T47D (cell line): ENCODE results near the gene UNC119.

Experiments used
- DNase-seq, 2 experiments: peaks; one replicate each; pipeline versions ENCODE4 v3.0.0 to v3.0.0-alpha.2; 2011 to 2012; ENCODE audit warnings: low read depth in 1 of 2, low spot score in 1 of 2
- JUND ChIP-seq: IDR thresholded peaks from 2 replicates; pipeline ENCODE4 v1.6.1; 2012; ENCODE audit warnings: low read depth
- in situ Hi-C: cut with HindIII; loops from 2 replicates; pipeline ENCODE4 v1.10.0; 2016; ENCODE audit warnings: low sequenced_read_pairs, low pct_unique_long_range_greater_than_20kb

Gene UNC119

DNA sequence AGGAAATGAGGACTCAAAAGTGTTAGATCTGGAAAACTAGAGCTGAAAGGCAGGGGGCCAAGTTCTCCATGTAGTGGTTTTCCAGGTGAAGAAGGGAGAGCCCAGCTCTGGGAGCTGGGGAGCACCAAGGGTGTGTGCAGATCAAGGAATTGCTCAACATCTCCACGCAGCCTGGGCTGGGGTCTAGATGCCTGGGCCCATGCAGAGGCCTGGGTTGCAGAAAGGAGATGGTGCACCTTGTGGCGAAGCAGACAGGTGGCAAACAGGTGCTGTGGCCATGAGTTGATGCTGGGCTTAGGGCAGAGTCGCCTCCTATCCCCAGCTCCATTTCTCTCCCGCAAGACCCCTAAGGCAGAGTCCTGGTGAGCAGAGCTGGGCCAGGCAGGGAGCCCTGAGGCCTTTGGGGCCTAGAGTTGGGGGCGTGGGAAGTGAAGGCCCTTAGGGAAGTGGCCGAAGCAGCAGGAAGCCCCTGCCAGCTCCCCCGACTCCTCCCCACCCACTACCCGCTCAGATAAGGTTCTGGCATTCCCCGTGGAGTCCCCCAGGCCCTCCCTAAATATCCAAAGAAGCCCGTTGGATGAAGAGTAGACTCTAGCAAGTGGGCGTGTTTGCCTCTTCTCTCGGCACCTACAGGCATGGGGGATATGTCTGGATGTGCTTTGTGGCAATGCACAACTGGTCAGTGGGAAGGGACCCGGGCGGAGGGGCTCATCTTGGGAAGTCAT is 45.5 kb downstream of the UNC119 start:
- TF ChIP-seq JUND = no peak
- no peak for DNase-seq
- in situ Hi-C loops = no loop called here

DNA sequence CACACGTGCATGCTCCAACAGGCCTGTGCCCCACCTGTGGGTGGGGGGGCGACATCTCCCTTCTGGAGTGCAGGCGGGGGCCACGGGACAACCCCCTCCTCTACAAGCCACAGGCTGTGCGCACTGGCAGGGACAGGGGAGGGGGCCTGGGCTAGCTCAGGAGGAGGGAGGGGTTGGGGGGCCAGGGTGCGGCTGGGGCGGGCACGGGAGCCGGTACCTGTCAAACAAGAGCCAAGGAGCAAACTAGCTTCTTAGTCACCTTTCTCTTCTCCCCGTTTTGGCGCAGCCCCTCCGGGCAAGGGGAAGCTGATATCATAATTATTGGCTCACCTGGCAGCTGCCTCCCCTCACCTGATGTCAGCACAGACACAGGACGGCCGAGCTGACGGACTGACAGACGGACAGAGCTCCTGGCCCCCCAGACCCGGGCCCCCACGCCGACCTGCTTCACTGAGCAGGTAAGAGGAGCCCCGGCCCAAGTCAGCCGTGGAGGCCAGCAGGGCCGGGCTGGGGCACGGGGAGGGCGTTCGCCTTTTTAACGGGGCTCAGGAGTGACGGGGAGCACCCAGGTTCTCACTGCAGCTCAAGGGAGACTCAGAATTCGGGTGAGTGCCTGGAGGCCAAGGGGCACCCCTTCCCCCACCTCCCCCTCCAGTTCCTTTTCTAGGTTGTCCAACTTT is 46.3 kb downstream of the UNC119 start, which contains the start of gene FOXN1:
Gene FOXN1, plus strand, starts transcription at position 363 of the 680 bp plus-strand sequence. CDS start 17,622 bp downstream, outside the sequence.
- in situ Hi-C loops = no loop called here

DNA sequence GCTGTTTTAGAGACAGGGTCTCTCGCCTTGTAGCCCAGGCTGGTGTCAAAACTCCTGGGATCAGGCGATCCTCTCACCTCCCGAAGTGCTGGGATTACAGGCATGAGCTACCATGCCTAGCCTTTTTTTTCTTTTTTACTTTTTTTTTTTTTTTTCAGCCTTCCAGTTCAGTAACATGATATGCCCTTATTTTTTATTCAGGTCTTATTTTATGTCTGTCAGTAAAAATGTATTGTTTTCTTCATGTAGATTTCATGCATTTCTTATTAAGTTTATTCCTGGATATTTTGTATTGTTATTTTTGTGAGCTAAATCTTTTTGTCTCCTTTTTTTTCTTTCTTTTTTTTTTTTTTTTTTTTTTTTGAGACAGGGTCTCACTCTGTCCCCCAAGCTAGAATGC is 49.0 kb downstream of the UNC119 start:
- no peak for DNase-seq
- in situ Hi-C loops = no loop called here
- no peak for TF ChIP-seq JUND

More for the DNA sequence above, 46.3 kb downstream of the UNC119 start, which contains the start of gene FOXN1:
- no peak for DNase-seq
- TF ChIP-seq JUND = no peak

DNA sequence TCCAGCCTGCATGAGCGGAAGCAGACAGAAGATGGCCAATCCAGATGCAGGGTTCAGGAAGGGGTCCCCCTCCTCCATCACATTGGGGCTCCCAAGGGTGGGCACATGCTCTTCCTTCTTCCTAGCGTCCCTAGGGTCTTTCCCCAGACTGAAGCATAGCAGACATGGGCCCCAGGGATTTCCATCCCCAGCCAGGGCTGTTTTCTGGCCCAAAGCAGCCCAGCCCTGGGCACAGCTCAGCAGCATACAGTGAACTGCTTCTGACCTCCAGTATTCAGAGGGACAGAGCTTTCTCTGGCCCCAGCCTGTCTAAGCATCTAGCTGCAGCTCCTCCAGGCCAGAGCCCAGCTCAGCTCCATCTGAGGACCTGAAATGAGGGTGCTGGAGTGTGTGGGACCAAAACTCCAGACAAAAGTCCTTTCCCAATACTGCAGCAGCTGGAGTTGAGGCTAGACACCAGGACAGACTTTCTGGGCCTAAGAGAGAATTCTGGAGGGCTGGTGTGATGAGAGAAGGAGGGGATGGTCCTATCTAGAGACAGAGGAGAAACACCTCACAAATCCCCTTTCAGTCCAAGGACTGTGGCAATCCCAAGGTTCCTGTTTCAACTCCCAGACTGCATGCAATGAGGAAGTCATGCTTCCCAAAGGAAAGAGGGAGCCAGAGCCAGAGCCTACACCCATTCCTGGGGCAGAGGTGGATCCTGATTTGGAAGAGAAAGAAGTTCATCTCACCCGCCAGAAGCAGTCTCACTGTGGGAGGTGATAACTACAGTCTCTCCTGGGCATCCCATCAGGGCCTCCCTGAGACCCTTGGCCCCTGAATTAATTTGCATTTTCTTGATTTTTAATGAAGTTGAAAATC is 50.8 kb downstream of the UNC119 start:
- in situ Hi-C loops = no loop called here
- TF ChIP-seq JUND = no peak

DNA sequence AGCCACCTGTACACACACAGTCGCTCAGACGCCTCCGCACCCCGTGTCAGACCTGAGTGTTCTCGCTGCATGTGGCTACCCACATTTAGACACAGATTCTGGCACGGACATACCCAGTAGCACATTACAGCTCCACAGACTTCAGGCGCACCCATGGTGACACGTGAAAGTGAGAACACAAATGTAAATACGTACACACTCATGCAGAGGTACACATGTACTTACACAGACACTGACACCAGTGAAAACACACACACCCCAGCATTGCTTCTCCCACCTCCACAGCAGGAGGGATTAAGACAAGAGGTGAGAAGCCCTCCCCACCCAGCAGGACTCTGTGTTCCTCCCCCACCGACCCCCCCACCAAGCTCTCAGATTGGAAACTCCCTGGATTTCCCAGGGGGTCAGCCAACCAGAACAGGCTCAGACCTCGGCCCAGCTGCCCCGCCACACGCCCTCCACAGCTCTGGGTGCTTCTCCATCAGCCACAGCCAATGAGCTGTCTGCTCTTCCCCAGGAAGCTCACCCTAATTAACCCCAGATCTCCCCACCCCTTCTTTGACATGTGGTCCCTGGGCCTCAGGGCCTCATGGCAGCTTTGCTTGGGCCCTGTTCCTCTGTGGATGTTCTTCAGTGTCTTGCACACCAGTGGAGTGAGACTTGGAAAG is 51.6 kb downstream of the UNC119 start:
- TF ChIP-seq JUND = no peak
- in situ Hi-C loops = no loop called here
- DNase-seq = no peak

More for the DNA sequence above, 50.8 kb downstream of the UNC119 start:
- no peak for DNase-seq

DNA sequence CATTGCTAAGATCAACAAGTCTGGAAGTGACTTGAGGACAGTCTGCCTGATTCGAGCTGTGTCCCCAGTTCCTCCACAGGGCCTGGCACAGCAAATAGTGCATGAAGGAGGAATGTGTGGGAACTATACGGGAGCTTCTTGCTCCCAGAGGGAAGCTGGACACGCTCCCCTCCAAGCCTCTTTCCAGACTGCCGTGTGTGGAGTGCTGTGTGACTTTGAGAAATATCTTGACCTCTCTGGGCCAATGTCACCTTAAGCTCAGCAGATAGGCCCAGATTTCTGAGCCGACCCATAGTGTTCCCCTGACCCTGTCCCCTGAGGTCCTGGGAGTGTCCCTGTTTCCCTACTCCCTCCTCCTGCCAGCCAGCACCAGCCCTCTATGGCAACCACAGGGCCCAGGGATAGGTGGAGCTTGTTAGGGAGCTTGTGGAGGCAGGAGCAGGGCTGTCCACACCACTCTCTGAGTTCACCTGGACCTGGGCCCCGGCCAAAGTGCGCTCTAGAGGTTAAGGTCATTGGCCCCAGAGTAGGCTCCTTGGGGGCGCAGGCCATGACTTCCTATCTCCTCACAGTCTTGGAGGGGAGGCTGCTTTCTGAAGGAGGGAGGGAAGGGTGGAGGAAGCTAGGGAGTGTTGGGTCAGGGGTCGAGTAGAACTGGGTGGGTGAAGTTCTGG is 52.6 kb downstream of the UNC119 start:
- no peak for DNase-seq
- in situ Hi-C loops = no loop called here
- no peak for TF ChIP-seq JUND

DNA sequence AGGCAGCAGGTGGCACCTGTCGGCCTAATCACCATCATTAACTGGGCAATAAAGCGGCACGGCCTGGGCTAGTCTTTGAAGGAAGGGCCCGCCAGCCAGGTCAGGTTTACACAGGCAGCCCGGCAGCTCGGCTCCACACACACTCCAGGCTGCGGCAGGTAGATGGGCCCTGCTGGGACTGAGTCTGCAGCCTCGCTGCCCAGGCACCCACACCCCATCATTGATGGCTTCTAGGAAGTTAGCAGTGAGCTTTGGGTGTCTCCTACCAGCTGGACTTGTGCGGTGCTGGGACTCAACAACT is 53.1 kb downstream of the UNC119 start:
- DNase-seq = peak in 1 of 2 experiments; percentile 38
- no peak for TF ChIP-seq JUND
- in situ Hi-C loops = no loop called here

DNA sequence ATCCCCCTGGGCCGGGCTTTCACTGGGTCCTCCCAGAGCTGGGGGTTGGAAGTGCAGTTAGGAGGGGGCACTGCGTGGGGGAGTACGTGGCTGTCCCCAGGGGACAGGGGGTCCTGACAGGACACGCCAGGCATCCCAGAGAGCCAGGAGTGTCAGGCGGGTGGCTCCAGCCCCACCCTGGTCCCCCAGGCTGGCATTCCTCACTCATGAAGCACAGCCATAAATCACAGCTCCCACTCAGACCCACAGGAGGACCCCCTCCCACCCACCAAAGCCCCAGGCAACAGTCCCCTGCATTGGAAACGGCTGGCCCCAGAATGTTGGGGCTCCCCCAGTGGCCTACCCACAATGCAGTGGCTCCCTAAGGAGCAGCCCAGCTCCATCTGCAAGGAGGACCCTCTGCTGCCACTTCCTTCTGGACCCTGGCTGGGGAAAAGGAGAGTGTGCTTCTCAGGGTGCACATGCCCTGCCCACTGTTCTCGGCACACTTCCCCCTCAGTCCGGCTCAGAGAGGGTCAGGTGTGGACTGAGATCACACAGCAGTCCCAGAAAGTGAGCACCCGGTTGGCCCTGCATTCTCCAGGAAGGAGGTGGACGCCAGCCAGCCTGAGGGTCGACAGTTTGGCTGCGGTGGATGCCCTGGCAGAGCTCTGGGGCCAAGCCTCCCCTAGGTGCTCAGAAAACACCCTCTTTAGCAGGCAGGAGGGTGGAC is 53.6 kb downstream of the UNC119 start:
- TF ChIP-seq JUND = no peak
- in situ Hi-C loops = no loop called here
- no peak for DNase-seq

DNA sequence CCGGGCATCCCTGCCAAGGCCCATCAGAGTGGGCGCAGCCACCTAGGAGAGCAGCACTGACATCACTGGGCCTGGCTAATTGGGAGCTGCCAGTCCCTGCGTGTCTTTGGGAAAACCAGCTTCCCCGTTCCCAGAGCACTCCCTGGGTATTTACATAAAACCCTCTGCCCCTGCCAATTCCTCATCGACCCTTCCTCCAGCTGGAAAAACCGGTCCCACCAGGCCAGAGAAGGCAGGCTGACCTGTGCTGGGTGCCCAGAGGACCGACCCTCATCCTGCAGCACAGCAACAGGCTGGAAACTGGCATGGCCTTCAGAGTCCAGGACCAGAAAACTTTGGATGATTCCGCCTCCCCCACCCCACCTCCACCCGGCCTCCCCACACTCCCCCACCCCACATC is 54.5 kb downstream of the UNC119 start:
- no peak for TF ChIP-seq JUND

More for the DNA sequence above, 54.5 kb downstream of the UNC119 start:
- DNase-seq = peak; percentile 79 to 94
- in situ Hi-C loops = no loop called here
